ENCODE results near the gene AGBL1. TPM values are rescaled to one million over a fixed set of nuclear protein-coding genes. Genes with fewer than 3 reads are reported as not detected.

The AGBL1 gene
- total RNA-seq, 1 donor from 2014 or later: not detected

GRCh38 chr15:86764021-86764420 lies 684.4 kb downstream of the AGBL1 start:
- no peak for DNase-seq (ENCODE audit: extremely low spot score, unreplicated experiment)
- Mint-ChIP-seq H3K4me3 (ENCODE audit: unreplicated experiment) (no peak overlapping the region), H3K9me3 (ENCODE audit: unreplicated experiment) (peaks cover 6% of the 10 kb centered on the region), H3K4me1 (ENCODE audit: unreplicated experiment) (no peaks in the 10 kb centered on the region), H3K36me3 (ENCODE audit: unreplicated experiment) (no peaks in the 10 kb centered on the region), H3K27ac (ENCODE audit: unreplicated experiment) (no peak overlapping the region), H3K27me3 (ENCODE audit: unreplicated experiment) (no peaks in the 10 kb centered on the region)
- no peak for TF ChIP-seq CTCF (IDR thresholded peaks at IDR 0.05)

- no peaks in the 10 kb centered on the region for H3K4me1 Mint-ChIP-seq (ENCODE audit: unreplicated experiment)
- no peak for TF ChIP-seq CTCF (IDR thresholded peaks at IDR 0.05)
- no peak overlapping the region for H3K4me3 Mint-ChIP-seq (ENCODE audit: unreplicated experiment)
- DNase-seq (ENCODE audit: extremely low spot score, unreplicated experiment): no peak
- no peak overlapping the region for H3K27ac Mint-ChIP-seq (ENCODE audit: unreplicated experiment)
- no peaks in the 10 kb centered on the region for H3K27me3 Mint-ChIP-seq (ENCODE audit: unreplicated experiment)
- H3K36me3 Mint-ChIP-seq (ENCODE audit: unreplicated experiment): no peaks in the 10 kb centered on the region
- H3K9me3 Mint-ChIP-seq (ENCODE audit: unreplicated experiment): peaks cover 8% of the 10 kb centered on the region
Measured at GRCh38 chr15:86765281-86765680, 685.6 kb downstream of the AGBL1 start.

GRCh38 chr15:86772369-86773059 lies 692.8 kb downstream of the AGBL1 start:
- no peak overlapping the region for H3K4me3 Mint-ChIP-seq (ENCODE audit: unreplicated experiment)
- no peak for TF ChIP-seq CTCF (IDR thresholded peaks at IDR 0.05)
- no peak for DNase-seq (ENCODE audit: extremely low spot score, unreplicated experiment)
- no peak overlapping the region for H3K27ac Mint-ChIP-seq (ENCODE audit: unreplicated experiment)
- no peaks in the 10 kb centered on the region for H3K36me3 Mint-ChIP-seq (ENCODE audit: unreplicated experiment)
- peaks cover 16% of the 10 kb centered on the region for H3K9me3 Mint-ChIP-seq (ENCODE audit: unreplicated experiment)
- no peaks in the 10 kb centered on the region for H3K27me3 Mint-ChIP-seq (ENCODE audit: unreplicated experiment)
- no peaks in the 10 kb centered on the region for H3K4me1 Mint-ChIP-seq (ENCODE audit: unreplicated experiment)

GRCh38 chr15:86773736-86774135 lies 694.1 kb downstream of the AGBL1 start:
- no peak for DNase-seq (ENCODE audit: extremely low spot score, unreplicated experiment)
- H3K4me3 Mint-ChIP-seq (ENCODE audit: unreplicated experiment): no peak overlapping the region
- no peaks in the 10 kb centered on the region for H3K36me3 Mint-ChIP-seq (ENCODE audit: unreplicated experiment)
- peaks cover 16% of the 10 kb centered on the region for H3K9me3 Mint-ChIP-seq (ENCODE audit: unreplicated experiment)
- no peak overlapping the region for H3K27ac Mint-ChIP-seq (ENCODE audit: unreplicated experiment)
- H3K4me1 Mint-ChIP-seq (ENCODE audit: unreplicated experiment): no peaks in the 10 kb centered on the region
- no peak for TF ChIP-seq CTCF (IDR thresholded peaks at IDR 0.05)
- no peaks in the 10 kb centered on the region for H3K27me3 Mint-ChIP-seq (ENCODE audit: unreplicated experiment)

GRCh38 chr15:86776145-86776544 lies 696.5 kb downstream of the AGBL1 start:
- Mint-ChIP-seq H3K27me3 (ENCODE audit: unreplicated experiment) (no peaks in the 10 kb centered on the region), H3K9me3 (ENCODE audit: unreplicated experiment) (peaks cover 13% of the 10 kb centered on the region), H3K27ac (ENCODE audit: unreplicated experiment) (no peak overlapping the region), H3K4me1 (ENCODE audit: unreplicated experiment) (no peaks in the 10 kb centered on the region), H3K36me3 (ENCODE audit: unreplicated experiment) (no peaks in the 10 kb centered on the region), H3K4me3 (ENCODE audit: unreplicated experiment) (no peak overlapping the region)
- DNase-seq (ENCODE audit: extremely low spot score, unreplicated experiment): no peak
- TF ChIP-seq CTCF (IDR thresholded peaks at IDR 0.05): no peak

All from osteocyte (in vitro differentiated cells).